OCI-LY7 (cell line): ENCODE data around the gene LTBP2.

Experiments
- CTCF ChIP-seq: fragments of 200-600 bp; sonication (generic); conservative IDR thresholded peaks from 2 replicates; pipeline ENCODE4 v1.5.1; 2014; ENCODE audit warnings: mild to moderate bottlenecking, antibody characterized with exemption, low read length, moderate library complexity, mixed read lengths
- EZH2phosphoT487 ChIP-seq: fragments of 200-600 bp; sonication (generic); IDR thresholded peaks from 2 replicates; pipeline ENCODE4 v1.6.1; 2018; ENCODE audit warnings: low read depth, borderline replicate concordance, mild to moderate bottlenecking, mixed run types, antibody characterized with exemption, low read length, moderate library complexity, mixed read lengths

GRCh38 chr14:74510223-74510931 lies 101.7 kb downstream of the LTBP2 start:
- no peak for TF ChIP-seq CTCF
- no peak for TF ChIP-seq EZH2phosphoT487
